Activated T-helper 2 cell treated with anti-CD3 and anti-CD28 coated beads, Interferon-gamma antibody, Interleukin-2, Interleukin-4, amounts not matched to agents 10 μg/mL and 5 μg/mL and 100 μg/mL, durations not matched to agents 14 hours and 24 hours and 36 hours (primary cell): ENCODE results near the gene CLEC2D. TPM values are rescaled to one million over a fixed set of nuclear protein-coding genes. Genes with fewer than 3 reads are reported as not detected.
A peak's percentile ranks its signal among the peaks of the same experiment; 100 is the strongest.
"Not testable (repeated sequence)": the region's sequence is repeated elsewhere in the genome, so short reads cannot be mapped to it uniquely, and the experiment has no call there.

Source experiments
- DNase-seq: peaks from one replicate; pipeline ENCODE4 v3.0.0; 2021; ENCODE audit warnings: low spot score
- H3K27ac Mint-ChIP-seq: one replicate; pipeline ENCODE4 v1.8.0; 2021; ENCODE audit warnings: mixed read lengths
- H3K27me3 Mint-ChIP-seq: one replicate; pipeline ENCODE4 v1.8.0; 2021; ENCODE audit warnings: low read depth, mixed read lengths
- H3K36me3 Mint-ChIP-seq: one replicate; pipeline ENCODE4 v1.8.0; 2021; ENCODE audit warnings: low read depth, mixed read lengths
- H3K4me1 Mint-ChIP-seq: one replicate; pipeline ENCODE4 v1.8.0; 2021; ENCODE audit warnings: low read depth, mixed read lengths
- H3K4me3 Mint-ChIP-seq: one replicate; pipeline ENCODE4 v1.8.0; 2021; ENCODE audit warnings: low read depth, mild to moderate bottlenecking, moderate library complexity, mixed read lengths
- H3K9me3 Mint-ChIP-seq: one replicate; pipeline ENCODE4 v1.8.0; 2021; ENCODE audit warnings: mixed read lengths
- intact Hi-C: fragments of 100-400 bp; cut with micrococcal nuclease; formaldehyde crosslinking; loops from one replicate; pipeline ENCODE4 v1.15.1; 2023
- total RNA-seq: library from RNA; stranded (reverse); gene quantifications from 2 replicates; pipeline ENCODE4 v1.2.3, GENCODE V29; 2022

Gene CLEC2D
- total RNA-seq, 1 donor from 2014 or later = 350 TPM

DNA sequence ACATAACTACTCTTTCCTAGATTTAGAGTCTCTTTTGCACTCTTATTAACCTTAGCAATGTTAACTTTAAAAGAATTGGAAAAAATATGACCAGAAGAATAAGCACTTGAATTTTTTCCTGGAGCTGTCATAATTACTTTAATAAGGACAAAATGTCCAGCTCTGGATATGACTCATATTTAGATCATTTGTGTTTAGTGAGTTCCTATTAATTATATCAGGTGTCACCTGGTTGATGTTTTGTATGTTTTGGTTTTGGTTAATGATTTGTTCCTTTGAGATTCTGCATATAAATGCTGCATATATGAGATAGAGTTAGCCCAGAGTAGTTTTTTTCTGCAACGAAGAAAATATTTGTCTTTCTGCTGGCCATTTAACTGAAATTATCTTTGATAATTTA is 58.3 kb downstream of the CLEC2D start:
- no peak for DNase-seq
- H3K4me3 Mint-ChIP-seq = no peak overlapping the region
- intact Hi-C loops = no loop called here
- H3K27ac Mint-ChIP-seq = no peak overlapping the region
- H3K36me3 Mint-ChIP-seq = peaks cover 44% of the 10 kb centered on the region
- H3K4me1 Mint-ChIP-seq = peaks cover 63% of the 10 kb centered on the region
- H3K27me3 Mint-ChIP-seq = no peaks in the 10 kb centered on the region
- H3K9me3 Mint-ChIP-seq = no peaks in the 10 kb centered on the region

DNA sequence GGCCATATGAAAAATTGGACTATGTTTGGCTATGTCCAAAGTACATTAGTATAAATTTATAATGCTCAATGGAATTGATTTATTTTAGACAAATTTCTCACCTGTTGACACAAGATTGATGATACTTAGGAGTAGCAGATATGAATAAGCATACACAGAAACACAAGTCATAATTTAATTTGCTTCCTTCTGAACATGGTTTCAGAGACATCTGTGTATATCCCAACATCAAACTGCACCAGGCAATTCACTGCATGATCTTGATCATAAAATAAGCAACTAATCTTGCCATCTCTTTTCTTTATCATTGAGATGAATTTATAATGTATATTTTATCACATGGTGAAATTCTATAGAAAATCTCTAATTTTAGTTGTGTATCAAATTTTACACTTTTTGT is 59.6 kb downstream of the CLEC2D start:
- DNase-seq = no peak
- no peaks in the 10 kb centered on the region for H3K27me3 Mint-ChIP-seq
- H3K36me3 Mint-ChIP-seq = peaks cover 37% of the 10 kb centered on the region
- H3K9me3 Mint-ChIP-seq = no peaks in the 10 kb centered on the region
- H3K4me3 Mint-ChIP-seq = peak overlapping the region; percentile 17
- H3K27ac Mint-ChIP-seq = no peak overlapping the region
- peaks cover 67% of the 10 kb centered on the region for H3K4me1 Mint-ChIP-seq
- intact Hi-C loops = no loop called here

DNA sequence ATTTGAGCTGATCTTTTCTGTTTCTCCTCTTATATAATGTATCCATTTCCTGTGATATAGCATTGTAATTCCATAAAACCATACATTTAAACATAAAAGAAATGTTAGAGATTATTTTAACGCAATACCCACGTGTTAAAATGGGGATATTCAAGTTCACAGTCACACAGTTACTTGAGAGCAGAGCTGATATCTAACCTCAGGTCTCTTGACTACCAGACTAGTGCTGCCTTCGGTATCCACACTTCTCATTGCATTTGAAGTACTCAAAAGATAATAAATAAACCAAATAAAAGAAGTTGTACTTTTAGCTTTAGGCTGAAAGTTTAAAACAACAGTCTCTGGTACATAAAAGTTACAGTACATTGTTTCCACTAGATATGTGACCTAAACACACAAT is 60.5 kb downstream of the CLEC2D start:
- H3K27ac Mint-ChIP-seq = no peak overlapping the region
- H3K4me1 Mint-ChIP-seq = peaks cover 67% of the 10 kb centered on the region
- H3K9me3 Mint-ChIP-seq = no peaks in the 10 kb centered on the region
- no peaks in the 10 kb centered on the region for H3K27me3 Mint-ChIP-seq
- DNase-seq = no peak
- H3K36me3 Mint-ChIP-seq = peaks cover 32% of the 10 kb centered on the region
- peak overlapping the region; percentile 51 for H3K4me3 Mint-ChIP-seq
- intact Hi-C loops = loop anchor here (5.0 to 10.0 kb wide), 3 partner anchors 33 to 485 kb away; no protein-coding TSS in a partner anchor

- DNase-seq = no peak
- Mint-ChIP-seq H3K36me3 (peaks cover 32% of the 10 kb centered on the region), H3K4me1 (peaks cover 66% of the 10 kb centered on the region), H3K27me3 (no peaks in the 10 kb centered on the region), H3K4me3 (peak overlapping the region; percentile 89), H3K27ac (peak overlapping the region; percentile 93), H3K9me3 (no peaks in the 10 kb centered on the region)
- intact Hi-C loops = loop anchor here (5.0 to 10.0 kb wide), 3 partner anchors 33 to 486 kb away; no protein-coding TSS in a partner anchor
Observed at GRCh38 chr12:9730591-9730990, 61.1 kb downstream of the CLEC2D start.

DNA sequence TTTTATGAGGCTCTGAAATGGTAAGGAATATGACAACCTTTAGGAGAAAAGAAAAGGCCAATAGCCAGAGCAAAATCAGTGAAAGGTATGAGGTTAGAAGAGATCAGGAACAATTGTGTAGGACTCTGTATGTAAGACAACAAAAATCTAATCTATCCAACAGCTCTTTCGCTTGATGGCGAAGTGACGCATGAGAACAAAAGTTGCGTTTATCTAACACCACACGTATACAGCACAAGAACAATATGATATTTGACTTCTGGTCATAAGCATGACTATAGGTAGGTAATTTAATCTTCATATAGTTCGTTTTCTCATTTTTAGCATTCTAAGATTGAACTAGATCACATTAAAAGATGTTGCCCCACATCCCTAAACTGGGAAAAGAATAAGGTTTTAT is 61.9 kb downstream of the CLEC2D start:
- no peak for DNase-seq
- H3K27ac Mint-ChIP-seq = peak overlapping the region; percentile 93

DNA sequence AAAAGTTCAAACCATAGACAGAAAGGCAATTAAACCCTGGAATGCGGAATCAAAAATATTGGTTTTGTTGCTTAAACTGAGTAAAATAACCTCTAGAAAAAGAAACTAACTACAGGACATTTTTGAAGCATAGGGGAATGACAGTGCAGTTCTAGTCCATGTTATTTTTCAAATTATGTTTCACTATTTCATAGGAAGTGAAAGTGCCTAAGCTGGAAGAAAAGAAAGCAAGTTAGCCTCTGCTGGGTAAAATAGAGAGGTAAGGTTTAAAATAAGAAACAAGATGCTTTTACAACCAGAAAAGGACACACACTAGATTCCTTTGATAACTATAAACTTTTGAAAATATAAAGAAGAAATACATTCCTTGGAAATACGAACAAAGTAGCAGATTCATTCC is 62.3 kb downstream of the CLEC2D start:
- peak overlapping the region; percentile 89 for H3K4me3 Mint-ChIP-seq
- peaks cover 65% of the 10 kb centered on the region for H3K4me1 Mint-ChIP-seq
- H3K9me3 Mint-ChIP-seq = no peaks in the 10 kb centered on the region
- H3K36me3 Mint-ChIP-seq = peaks cover 26% of the 10 kb centered on the region
- intact Hi-C loops = loop anchor here (2.0 to 10.0 kb wide), 5 partner anchors 29 to 487 kb away; partner anchors contain the start of gene CD69
- H3K27me3 Mint-ChIP-seq = no peaks in the 10 kb centered on the region
- DNase-seq = no peak
- H3K27ac Mint-ChIP-seq = peak overlapping the region; percentile 93

More for the DNA sequence above, 61.9 kb downstream of the CLEC2D start:
- Mint-ChIP-seq H3K36me3 (peaks cover 28% of the 10 kb centered on the region), H3K9me3 (no peaks in the 10 kb centered on the region), H3K4me3 (peak overlapping the region; percentile 89), H3K27me3 (no peaks in the 10 kb centered on the region), H3K4me1 (peaks cover 63% of the 10 kb centered on the region)
- intact Hi-C loops = loop anchor here (5.0 to 10.0 kb wide), 3 partner anchors 34 to 487 kb away; no protein-coding TSS in a partner anchor

DNA sequence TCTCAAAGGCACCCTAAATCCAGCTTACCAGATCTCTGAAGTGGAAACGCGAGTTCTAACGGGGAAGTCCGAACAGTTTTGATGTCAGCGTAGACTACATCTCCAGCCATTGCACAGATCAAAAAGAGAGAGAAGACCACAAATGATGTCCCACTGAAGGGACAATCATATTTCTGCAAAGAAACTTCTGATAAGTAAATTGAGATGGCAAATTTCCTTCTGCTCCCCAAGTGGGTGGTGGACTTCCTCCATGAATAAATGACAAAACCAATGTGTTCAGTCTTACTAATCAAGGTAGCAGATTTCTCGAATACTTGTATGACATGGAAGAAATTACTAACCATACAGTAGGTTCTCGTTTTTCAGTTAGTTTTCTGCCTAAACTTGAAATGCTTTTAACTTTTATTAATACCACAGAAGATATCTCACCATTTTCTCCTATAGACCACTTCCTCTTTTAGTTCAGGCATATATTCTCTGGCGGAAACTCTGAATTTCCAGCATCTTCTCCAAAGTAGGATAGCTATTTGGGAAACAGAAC is 63.5 kb downstream of the CLEC2D start, which contains the start of gene CLECL1:
TSS of gene CLECL1 (minus strand) at position 177 of the 541 bp plus-strand sequence.
- intact Hi-C loops = loop anchor here (1.0 to 10.0 kb wide), 7 partner anchors 8 to 488 kb away; partner anchors contain the start of gene CD69
- no peak for DNase-seq
- no peaks in the 10 kb centered on the region for H3K27me3 Mint-ChIP-seq
- H3K36me3 Mint-ChIP-seq = peaks cover 23% of the 10 kb centered on the region
- H3K4me1 Mint-ChIP-seq = peaks cover 73% of the 10 kb centered on the region
- peak within 1 kb of the TSS; percentile 93 for H3K27ac Mint-ChIP-seq
- peak within 1 kb of the TSS; percentile 89 for H3K4me3 Mint-ChIP-seq
- H3K9me3 Mint-ChIP-seq = no peaks in the 10 kb centered on the region

DNA sequence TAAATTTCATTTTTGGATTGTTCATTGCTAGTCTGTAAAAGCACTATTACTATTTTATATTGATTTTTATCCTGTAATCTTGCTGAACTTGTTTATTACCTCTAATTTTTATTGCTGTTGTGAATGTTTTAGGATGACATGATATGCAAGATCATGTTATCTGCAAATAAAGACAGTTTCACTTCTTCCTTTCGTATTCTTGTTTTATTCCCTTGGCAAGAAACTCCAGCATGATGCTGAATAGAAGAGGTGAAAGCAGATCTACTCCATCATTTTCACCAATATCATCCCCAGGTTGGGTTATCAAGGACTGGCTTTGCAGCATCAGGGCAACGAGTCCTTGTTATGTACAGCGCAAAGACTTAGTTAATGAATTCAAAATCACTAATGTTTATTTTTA is 66.1 kb downstream of the CLEC2D start:
- Mint-ChIP-seq H3K27ac (no peak overlapping the region), H3K27me3 (no peaks in the 10 kb centered on the region), H3K9me3 (peaks cover 6% of the 10 kb centered on the region), H3K4me3 (no peak overlapping the region), H3K4me1 (peaks cover 73% of the 10 kb centered on the region), H3K36me3 (peaks cover 28% of the 10 kb centered on the region)
- intact Hi-C loops = loop anchor here (10.0 kb wide), 2 partner anchors 401 to 491 kb away; no protein-coding TSS in a partner anchor
- no peak for DNase-seq

GRCh38 chr12:9736936-9737705 is 67.6 kb downstream of the CLEC2D start:
- Mint-ChIP-seq H3K27ac (peak overlapping the region; percentile 85), H3K27me3 (no peaks in the 10 kb centered on the region), H3K9me3 (peaks cover 8% of the 10 kb centered on the region), H3K4me1 (peaks cover 68% of the 10 kb centered on the region), H3K36me3 (peaks cover 23% of the 10 kb centered on the region), H3K4me3 (peak overlapping the region; percentile 35)
- intact Hi-C loops = loop anchor here (10.0 kb wide), 2 partner anchors 402 to 492 kb away; no protein-coding TSS in a partner anchor
- DNase-seq = no peak

DNA sequence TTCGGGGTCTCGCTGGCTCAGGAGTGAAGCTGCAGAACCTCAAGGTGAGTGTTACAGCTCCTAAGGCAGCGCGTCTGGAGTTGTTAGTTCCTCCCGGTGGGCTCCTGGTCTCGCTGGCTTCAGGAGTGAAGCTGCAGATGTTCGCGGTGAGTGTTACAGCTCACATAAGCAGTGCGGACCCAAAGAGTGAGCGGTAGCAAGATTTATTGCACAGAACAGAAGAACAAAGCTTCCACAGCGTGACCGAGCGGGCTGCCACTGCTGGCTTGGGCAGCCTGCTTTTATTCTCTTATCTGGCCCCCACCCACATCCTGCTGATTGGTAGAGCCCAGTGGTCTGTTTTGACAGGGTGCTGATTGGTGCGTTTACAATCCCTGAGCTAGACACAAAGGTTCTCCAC is 69.4 kb downstream of the CLEC2D start:
- not testable (repeated sequence) for H3K4me3 Mint-ChIP-seq, H3K9me3 Mint-ChIP-seq, DNase-seq, H3K27me3 Mint-ChIP-seq
- intact Hi-C loops = loop anchor here (10.0 kb wide), 2 partner anchors 404 to 494 kb away; no protein-coding TSS in a partner anchor
- Mint-ChIP-seq H3K4me1 (peaks cover 68% of the 10 kb centered on the region), H3K36me3 (peaks cover 18% of the 10 kb centered on the region), H3K27ac (peak overlapping the region; percentile 51)

GRCh38 chr12:9739404-9740105 is 70.0 kb downstream of the CLEC2D start:
- DNase-seq, H3K9me3 Mint-ChIP-seq, H3K27ac Mint-ChIP-seq, H3K4me3 Mint-ChIP-seq, H3K27me3 Mint-ChIP-seq: not testable (repeated sequence)
- intact Hi-C loops = loop anchor here (2.0 to 10.0 kb wide), 8 partner anchors 89 to 563 kb away; partner anchors contain the start of genes CLEC9A and GABARAPL1
- H3K4me1 Mint-ChIP-seq = peaks cover 64% of the 10 kb centered on the region
- H3K36me3 Mint-ChIP-seq = peaks cover 18% of the 10 kb centered on the region

DNA sequence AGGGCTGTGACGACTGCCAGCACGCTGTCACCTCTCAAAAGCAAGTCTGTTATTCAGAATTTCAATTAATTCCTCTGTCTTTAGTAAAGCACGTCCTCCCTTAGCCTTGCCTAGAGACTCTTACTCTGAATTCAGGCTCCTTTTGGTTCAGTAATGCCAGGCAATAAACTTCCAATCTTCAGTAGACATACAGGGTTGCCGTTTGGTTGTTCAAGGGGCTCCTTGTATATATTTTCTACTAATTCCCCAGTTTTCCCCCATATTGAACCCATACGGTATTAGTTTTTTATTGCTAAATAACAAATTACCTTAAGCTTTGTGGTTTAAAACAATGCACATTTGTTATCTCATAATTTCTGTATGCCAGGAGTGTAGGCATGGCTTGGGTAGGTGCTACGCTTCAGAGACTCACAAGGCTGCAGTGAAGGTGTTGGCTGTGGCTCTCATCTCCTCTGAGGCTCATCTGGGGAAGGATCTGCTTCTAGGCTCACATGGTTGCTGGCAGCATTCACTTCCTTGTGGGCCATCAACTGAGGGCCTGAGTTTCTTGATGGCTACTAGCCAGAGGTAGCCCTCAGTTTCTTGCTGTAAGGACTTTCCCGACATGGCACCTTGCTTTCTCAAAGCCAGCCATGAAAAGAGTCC is 70.7 kb downstream of the CLEC2D start:
- H3K4me1 Mint-ChIP-seq = peaks cover 68% of the 10 kb centered on the region
- peak overlapping the region; percentile 55 for H3K4me3 Mint-ChIP-seq
- H3K36me3 Mint-ChIP-seq = peaks cover 18% of the 10 kb centered on the region
- intact Hi-C loops = loop anchor here (2.0 to 10.0 kb wide), 6 partner anchors 89 to 562 kb away; partner anchors contain the start of genes CLEC9A and GABARAPL1
- DNase-seq = no peak
- H3K9me3 Mint-ChIP-seq = peaks cover 8% of the 10 kb centered on the region
- H3K27me3 Mint-ChIP-seq = no peaks in the 10 kb centered on the region
- H3K27ac Mint-ChIP-seq = peak overlapping the region; percentile 62
